AG10803 (cell line): ENCODE data around the gene PITHD1.
"Not testable (repeated sequence)": the region's sequence is repeated elsewhere in the genome, so short reads cannot be mapped to it uniquely, and the experiment has no call there.

Experiments
- DNase-seq: peaks from one replicate; pipeline ENCODE4 v3.0.0; 2010; ENCODE audit warnings: low read depth
- H3K4me3 ChIP-seq: 2 replicates; pipeline ENCODE4 v1.5.1; 2011; ENCODE audit warnings: mild to moderate bottlenecking, low read length, control low read depth
- TF ChIP-seq, protein P1 (sequence below): conservative IDR thresholded peaks from 2 replicates; pipeline ENCODE4 v1.5.1; 2011; ENCODE audit warnings: mild to moderate bottlenecking, low read length, control low read depth, inconsistent platforms

PITHD1 gene, protein sequence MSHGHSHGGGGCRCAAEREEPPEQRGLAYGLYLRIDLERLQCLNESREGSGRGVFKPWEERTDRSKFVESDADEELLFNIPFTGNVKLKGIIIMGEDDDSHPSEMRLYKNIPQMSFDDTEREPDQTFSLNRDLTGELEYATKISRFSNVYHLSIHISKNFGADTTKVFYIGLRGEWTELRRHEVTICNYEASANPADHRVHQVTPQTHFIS

DNA sequence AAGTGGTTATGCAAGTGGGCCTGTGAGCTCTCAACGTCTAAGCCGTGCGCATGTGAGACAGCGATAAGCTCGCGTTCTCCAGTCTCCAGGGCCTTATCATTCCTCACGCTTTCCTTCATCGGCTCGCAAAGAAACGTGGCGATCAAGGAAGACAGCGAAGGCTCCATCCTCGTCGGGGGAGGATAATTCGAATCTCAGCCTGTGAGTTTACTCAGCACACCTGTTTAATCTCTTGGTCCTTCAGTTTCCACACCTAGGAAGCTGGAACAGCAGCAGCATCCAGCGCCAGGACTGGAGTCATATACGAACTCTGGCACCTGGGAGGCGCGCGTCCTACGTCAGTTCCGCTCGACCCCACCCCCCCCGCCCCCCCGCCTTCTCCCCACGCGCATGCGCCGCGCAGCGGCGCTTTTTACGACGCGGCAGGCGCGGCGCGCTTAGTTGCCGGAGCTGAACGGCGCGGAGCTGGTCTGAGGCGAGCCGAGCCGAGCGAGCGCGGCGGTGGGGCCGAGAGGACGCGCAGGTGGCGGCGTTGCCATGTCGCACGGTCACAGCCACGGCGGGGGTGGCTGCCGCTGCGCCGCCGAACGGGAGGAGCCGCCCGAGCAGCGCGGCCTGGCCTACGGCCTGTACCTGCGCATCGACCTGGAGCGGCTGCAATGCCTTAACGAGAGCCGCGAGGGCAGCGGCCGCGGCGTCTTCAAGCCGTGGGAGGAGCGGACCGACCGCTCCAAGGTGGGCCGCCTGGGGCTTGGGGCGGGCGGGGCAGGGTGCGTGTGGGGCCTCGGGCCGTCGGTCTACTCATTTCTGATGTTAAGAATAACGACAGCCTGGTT lies at the start of gene PITHD1:
PITHD1 (plus strand) TSS at position 440 of the 836 bp plus-strand sequence; CDS start at position 538, 98 bp downstream.
- DNase-seq = peak; percentile 76
- TF ChIP-seq, protein P1, sequence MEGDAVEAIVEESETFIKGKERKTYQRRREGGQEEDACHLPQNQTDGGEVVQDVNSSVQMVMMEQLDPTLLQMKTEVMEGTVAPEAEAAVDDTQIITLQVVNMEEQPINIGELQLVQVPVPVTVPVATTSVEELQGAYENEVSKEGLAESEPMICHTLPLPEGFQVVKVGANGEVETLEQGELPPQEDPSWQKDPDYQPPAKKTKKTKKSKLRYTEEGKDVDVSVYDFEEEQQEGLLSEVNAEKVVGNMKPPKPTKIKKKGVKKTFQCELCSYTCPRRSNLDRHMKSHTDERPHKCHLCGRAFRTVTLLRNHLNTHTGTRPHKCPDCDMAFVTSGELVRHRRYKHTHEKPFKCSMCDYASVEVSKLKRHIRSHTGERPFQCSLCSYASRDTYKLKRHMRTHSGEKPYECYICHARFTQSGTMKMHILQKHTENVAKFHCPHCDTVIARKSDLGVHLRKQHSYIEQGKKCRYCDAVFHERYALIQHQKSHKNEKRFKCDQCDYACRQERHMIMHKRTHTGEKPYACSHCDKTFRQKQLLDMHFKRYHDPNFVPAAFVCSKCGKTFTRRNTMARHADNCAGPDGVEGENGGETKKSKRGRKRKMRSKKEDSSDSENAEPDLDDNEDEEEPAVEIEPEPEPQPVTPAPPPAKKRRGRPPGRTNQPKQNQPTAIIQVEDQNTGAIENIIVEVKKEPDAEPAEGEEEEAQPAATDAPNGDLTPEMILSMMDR = no peak

DNA sequence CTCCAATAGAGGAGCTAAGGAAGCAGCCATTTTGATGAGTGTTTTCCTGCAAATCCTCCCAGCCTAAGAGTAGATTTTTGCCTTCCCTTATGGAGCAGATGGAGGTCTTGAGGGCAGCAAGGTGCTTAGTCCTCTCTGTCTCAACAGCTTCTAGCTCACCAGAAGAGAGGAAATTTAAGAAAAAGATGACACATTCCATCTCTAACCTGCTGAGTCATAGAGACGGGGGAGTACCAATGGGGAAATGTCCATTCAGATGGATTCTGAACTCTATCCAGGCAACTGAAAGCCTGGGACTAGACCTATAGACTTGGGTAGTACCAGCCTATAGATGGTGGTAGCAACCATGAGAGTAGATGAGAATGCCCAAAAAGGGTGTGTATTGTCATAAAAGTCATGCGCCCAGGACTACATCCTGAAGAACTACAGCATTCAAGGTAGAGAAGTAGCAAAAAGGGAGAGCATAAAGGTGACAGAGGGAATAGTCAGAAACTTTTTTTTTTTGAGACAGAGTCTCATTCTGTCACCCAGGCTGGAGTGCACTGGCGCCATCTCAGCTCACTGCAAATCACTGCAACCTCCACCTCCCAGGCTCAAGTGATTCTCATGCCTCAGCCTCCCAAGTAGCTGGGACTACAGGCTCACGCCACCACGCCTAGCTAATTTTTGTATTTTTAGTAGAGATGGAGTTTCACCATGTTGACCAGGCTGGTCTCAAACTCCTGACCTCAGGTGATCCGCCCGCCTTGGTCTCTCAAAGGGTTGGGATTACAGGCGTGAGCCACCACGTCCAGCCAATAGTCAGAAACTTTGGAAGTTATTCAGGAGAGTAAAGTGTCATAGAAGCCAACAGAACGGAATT lies 45.6 kb upstream of the PITHD1 start:
- TF ChIP-seq, protein P1 = no peak
- H3K4me3 ChIP-seq = no peak overlapping the region
- peak; percentile 34 for DNase-seq

More for the DNA sequence above, at the start of gene PITHD1:
- H3K4me3 ChIP-seq = peak within 1 kb of the TSS; percentile 94

DNA sequence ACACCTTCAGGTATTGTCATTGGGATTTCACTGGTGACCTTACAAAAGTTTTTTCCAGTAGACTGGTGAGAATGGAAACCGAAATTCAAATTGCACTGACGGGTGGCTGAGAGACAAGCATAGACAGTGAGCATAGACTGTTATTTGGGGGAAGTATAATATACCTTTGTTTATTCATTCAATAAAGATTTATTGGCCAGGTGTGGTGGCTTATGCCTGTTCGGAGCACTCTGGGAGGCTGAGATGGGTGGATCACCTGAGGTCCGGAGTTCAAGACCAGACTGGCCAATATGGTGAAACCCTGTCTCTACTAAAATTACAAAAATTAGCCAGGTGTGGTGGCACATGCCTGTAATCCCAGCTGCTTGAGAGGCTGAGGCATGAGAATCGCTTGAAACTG lies 44.9 kb upstream of the PITHD1 start:
- not testable (repeated sequence) for DNase-seq, H3K4me3 ChIP-seq

DNA sequence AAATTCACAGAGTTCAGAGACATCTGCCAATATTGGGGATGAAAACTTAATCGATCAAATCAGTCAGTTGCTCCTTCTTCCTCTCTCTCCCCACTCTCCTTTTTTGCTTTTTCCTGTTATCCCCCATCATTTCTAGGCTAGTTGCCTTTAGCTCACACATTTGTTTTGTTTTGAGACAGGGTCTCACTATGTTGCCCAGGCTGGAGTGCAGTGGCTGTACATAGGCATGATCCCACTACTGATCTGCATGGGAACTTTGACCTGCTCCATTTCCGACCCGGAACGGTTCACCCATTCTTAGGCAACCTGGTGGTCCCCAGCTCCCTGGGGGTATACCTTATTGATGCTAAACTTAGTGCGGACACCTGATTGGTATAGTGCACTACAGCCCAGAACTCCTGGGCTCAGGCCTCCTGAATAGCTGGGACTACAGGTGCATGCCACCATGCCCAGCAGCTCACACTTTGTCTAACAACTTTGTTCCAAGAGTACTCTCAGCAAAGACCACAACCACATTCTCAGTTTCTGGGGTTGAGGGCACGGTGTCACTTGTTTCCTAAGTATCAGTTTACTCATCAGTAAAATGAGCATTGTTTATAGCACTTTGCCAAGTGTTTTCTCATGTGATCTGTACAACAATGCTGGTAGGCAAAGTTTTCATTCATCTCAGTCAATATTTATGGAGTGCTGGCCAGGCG lies 41.6 kb upstream of the PITHD1 start:
- TF ChIP-seq, protein P1 = no peak
- DNase-seq = no peak
- H3K4me3 ChIP-seq = no peak overlapping the region

DNA sequence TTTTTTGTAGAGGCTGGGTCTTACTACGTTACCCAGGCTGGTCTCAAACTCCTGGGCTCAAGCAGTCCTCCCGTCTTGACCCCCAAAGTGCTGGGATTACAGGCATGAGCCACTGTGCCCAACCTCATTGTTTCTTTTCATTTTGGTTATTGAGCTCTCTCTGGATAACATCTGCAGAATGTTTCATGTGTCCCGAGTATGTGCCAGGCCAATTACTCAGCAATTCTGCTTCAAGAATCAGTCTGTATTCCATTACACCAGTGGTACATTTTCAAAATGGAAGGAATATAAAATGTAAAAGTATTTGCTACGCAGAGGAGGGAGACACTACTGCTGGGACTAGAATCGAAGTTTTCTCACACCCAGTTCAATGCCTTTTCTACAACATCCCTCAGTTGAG lies 36.6 kb upstream of the PITHD1 start:
- H3K4me3 ChIP-seq = no peak overlapping the region
- DNase-seq = peak; percentile 48
- TF ChIP-seq, protein P1 = no peak

DNA sequence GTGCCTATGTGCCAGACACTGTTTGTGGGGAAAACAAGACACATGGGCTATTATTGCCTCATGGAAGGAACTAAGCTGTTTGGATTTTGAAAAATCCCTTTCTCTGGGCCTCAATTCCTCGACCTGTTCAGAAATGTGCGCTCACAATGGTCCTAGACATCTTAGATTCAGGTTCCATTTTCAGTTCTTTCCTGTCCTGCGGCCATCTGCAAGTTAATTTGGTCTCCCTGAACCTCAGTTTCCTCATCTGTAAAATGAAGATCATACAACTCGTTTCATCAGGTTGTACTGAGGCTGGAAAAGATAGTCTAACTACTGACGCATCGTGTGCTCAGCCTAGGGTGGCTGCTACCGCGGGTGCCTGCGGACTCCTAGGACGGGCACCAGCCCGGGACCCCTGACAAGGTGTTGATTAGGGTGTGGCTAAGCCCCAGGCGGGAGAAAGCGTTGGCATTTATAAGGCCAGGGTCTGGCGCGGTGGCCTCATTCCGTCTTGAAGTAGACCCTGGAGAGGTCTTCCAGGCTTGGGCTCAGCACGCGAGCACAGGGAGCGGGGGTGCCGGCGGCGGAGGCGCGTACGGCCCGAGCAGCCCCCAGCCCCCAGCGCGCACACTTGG lies 35.4 kb upstream of the PITHD1 start:
- peak; percentile 29 for DNase-seq
- TF ChIP-seq, protein P1 = no peak
- H3K4me3 ChIP-seq = peak overlapping the region; percentile 76
